ENCODE data around the gene UNC13C. TPM values are rescaled to one million over a fixed set of nuclear protein-coding genes. Genes with fewer than 3 reads are reported as not detected.

Gene UNC13C
- total RNA-seq, 4 donors from 2014 or later, result under 0.01 to 0.79 (median 0.09) TPM; not detected in 1

GRCh38 chr15:53982876-53983275 is 4.6 kb downstream of the UNC13C start:
- ATAC-seq (ENCODE audit: low FRiP score) (no peak), DNase-seq (ENCODE audit: low spot score) (no peak)
- no peak for TF ChIP-seq CTCF (IDR thresholded peaks at IDR 0.05)

- no peak for TF ChIP-seq CTCF (IDR thresholded peaks at IDR 0.05)
- ATAC-seq (ENCODE audit: low FRiP score) (no peak), DNase-seq (ENCODE audit: low spot score) (no peak)
Observed at GRCh38 chr15:53984221-53984620, 6.0 kb downstream of the UNC13C start.

- ATAC-seq (ENCODE audit: low FRiP score) (no peak), DNase-seq (ENCODE audit: low spot score) (no peak)
- TF ChIP-seq CTCF (IDR thresholded peaks at IDR 0.05), result no peak
Observed at GRCh38 chr15:53985562-53985961, 7.3 kb downstream of the UNC13C start.

- ATAC-seq (ENCODE audit: low FRiP score) (no peak), DNase-seq (ENCODE audit: low spot score) (no peak)
- TF ChIP-seq CTCF (IDR thresholded peaks at IDR 0.05), result no peak
Observed at GRCh38 chr15:53987480-53987879, 9.2 kb downstream of the UNC13C start.

GRCh38 chr15:54007256-54007655 is 29.0 kb downstream of the UNC13C start:
- TF ChIP-seq CTCF (IDR thresholded peaks at IDR 0.05), result no peak
- ATAC-seq (ENCODE audit: low FRiP score), result no peak
- no peak for DNase-seq (ENCODE audit: low spot score)

- ATAC-seq (ENCODE audit: low FRiP score), result no peak
- TF ChIP-seq CTCF (IDR thresholded peaks at IDR 0.05), result no peak
- no peak for DNase-seq (ENCODE audit: low spot score)
Observed at GRCh38 chr15:54011656-54012055, 33.4 kb downstream of the UNC13C start.

- TF ChIP-seq CTCF (IDR thresholded peaks at IDR 0.05), result no peak
- DNase-seq (ENCODE audit: low spot score) (no peak), ATAC-seq (ENCODE audit: low FRiP score) (no peak)
Observed at GRCh38 chr15:54014067-54014655, 35.9 kb downstream of the UNC13C start.

Measured in omental fat pad (tissue), 4 donors.